ENCODE measurements around the gene LEF1. TPM values are rescaled to one million over a fixed set of nuclear protein-coding genes. Genes with fewer than 3 reads are reported as not detected.

Gene LEF1
- total RNA-seq, 1 experiment from 2014 or later: 0.54 TPM

GRCh38 chr4:108004646-108005045 is 164.1 kb downstream of the LEF1 start:
- no peaks in the 10 kb centered on the region for H3K9me3 ChIP-seq (ENCODE audit: control insufficient read depth, insufficient read depth, low read depth, low read length)
- DNase-seq (ENCODE audit: low read depth, low spot score) (no peak), ATAC-seq (no peak)
- BruUV-seq (replicated peaks): no TSS peak
- in situ Hi-C loops (cut with HindIII; ENCODE audit: low pct_unique_long_range_greater_than_20kb, low sequenced_read_pairs) (no loop called here), intact Hi-C loops (cut with micrococcal nuclease; ENCODE audit: unreplicated experiment) (no loop called here)
- no peak overlapping the region for H3K27ac ChIP-seq (ENCODE audit: low read length)
- ChIA-PET CTCF (no interaction called here), POLR2A (no interaction called here)
- no peaks in the 10 kb centered on the region for H3K4me1 ChIP-seq (ENCODE audit: control insufficient read depth, insufficient read depth, low read length)
- H3K27me3 ChIP-seq (ENCODE audit: control insufficient read depth, insufficient read depth, low read length): no peaks in the 10 kb centered on the region
- TF ChIP-seq, protein P1, sequence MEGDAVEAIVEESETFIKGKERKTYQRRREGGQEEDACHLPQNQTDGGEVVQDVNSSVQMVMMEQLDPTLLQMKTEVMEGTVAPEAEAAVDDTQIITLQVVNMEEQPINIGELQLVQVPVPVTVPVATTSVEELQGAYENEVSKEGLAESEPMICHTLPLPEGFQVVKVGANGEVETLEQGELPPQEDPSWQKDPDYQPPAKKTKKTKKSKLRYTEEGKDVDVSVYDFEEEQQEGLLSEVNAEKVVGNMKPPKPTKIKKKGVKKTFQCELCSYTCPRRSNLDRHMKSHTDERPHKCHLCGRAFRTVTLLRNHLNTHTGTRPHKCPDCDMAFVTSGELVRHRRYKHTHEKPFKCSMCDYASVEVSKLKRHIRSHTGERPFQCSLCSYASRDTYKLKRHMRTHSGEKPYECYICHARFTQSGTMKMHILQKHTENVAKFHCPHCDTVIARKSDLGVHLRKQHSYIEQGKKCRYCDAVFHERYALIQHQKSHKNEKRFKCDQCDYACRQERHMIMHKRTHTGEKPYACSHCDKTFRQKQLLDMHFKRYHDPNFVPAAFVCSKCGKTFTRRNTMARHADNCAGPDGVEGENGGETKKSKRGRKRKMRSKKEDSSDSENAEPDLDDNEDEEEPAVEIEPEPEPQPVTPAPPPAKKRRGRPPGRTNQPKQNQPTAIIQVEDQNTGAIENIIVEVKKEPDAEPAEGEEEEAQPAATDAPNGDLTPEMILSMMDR (IDR thresholded peaks at IDR 0.05): no peak
- TF ChIP-seq REST (IDR thresholded peaks at IDR 0.05; ENCODE audit: insufficient read depth in 1 of 2, low read depth in 2 of 2, low read length in 1 of 2) (no peak), POLR2AphosphoS5 (IDR thresholded peaks at IDR 0.05; ENCODE audit: low read depth, low read length) (no peak), TCF7L2 (IDR thresholded peaks at IDR 0.05; ENCODE audit: low read depth, low read length) (no peak), SIN3A (IDR thresholded peaks at IDR 0.05; ENCODE audit: borderline replicate concordance, insufficient read depth, low read depth, low read length) (no peak)
- no peaks in the 10 kb centered on the region for H3K36me3 ChIP-seq (ENCODE audit: control insufficient read depth, insufficient read depth, low read length)
- H3K4me3 ChIP-seq (ENCODE audit: low read depth in 2 of 2, low read length in 2 of 2): no peak overlapping the region

GRCh38 chr4:108003982-108004515 is 164.7 kb downstream of the LEF1 start:
- H3K36me3 ChIP-seq (ENCODE audit: control insufficient read depth, insufficient read depth, low read length): no peaks in the 10 kb centered on the region
- no peaks in the 10 kb centered on the region for H3K4me1 ChIP-seq (ENCODE audit: control insufficient read depth, insufficient read depth, low read length)
- intact Hi-C loops (cut with micrococcal nuclease; ENCODE audit: unreplicated experiment) (no loop called here), in situ Hi-C loops (cut with HindIII; ENCODE audit: low pct_unique_long_range_greater_than_20kb, low sequenced_read_pairs) (no loop called here)
- POLR2A ChIA-PET: no interaction called here
- H3K4me3 ChIP-seq (ENCODE audit: low read depth in 2 of 2, low read length in 2 of 2): no peak overlapping the region
- TF ChIP-seq, protein P1 (IDR thresholded peaks at IDR 0.05): no peak
- no peak for TF ChIP-seq REST (IDR thresholded peaks at IDR 0.05; ENCODE audit: insufficient read depth in 1 of 2, low read depth in 2 of 2, low read length in 1 of 2)
- TF ChIP-seq SIN3A (IDR thresholded peaks at IDR 0.05; ENCODE audit: borderline replicate concordance, insufficient read depth, low read depth, low read length): no peak
- TF ChIP-seq TCF7L2 (IDR thresholded peaks at IDR 0.05; ENCODE audit: low read depth, low read length): no peak
- no peak for TF ChIP-seq POLR2AphosphoS5 (IDR thresholded peaks at IDR 0.05; ENCODE audit: low read depth, low read length)
- DNase-seq (ENCODE audit: low read depth, low spot score) (no peak), ATAC-seq (no peak)
- CTCF ChIA-PET: no interaction called here
- no peaks in the 10 kb centered on the region for H3K9me3 ChIP-seq (ENCODE audit: control insufficient read depth, insufficient read depth, low read depth, low read length)
- BruUV-seq (replicated peaks): no TSS peak
- H3K27ac ChIP-seq (ENCODE audit: low read length): no peak overlapping the region
- H3K27me3 ChIP-seq (ENCODE audit: control insufficient read depth, insufficient read depth, low read length): no peaks in the 10 kb centered on the region
